Endometrial microvascular endothelial cells (primary cell): ENCODE measurements around the gene AGPAT3. TPM values are rescaled to one million over a fixed set of nuclear protein-coding genes. Genes with fewer than 3 reads are reported as not detected.
"Not testable (repeated sequence)": the region's sequence is repeated elsewhere in the genome, so short reads cannot be mapped to it uniquely, and the experiment has no call there.

Source experiments
- in situ Hi-C: cut with HindIII; loops from 2 replicates; pipeline ENCODE4 v1.10.0; 2017; ENCODE audit warnings: low sequenced_read_pairs, low pct_unique_long_range_greater_than_20kb; ENCODE audit errors: inconsistent ontology term
- total RNA-seq: library from RNA; depleted of rRNA; stranded (reverse); fragments of >200 nt; gene quantifications from one replicate; pipeline ENCODE4 v1.2.3, GENCODE V29; 2015; ENCODE audit errors: inconsistent ontology term

AGPAT3 gene
- total RNA-seq, 1 donor from 2014 or later = 72.7 TPM

DNA sequence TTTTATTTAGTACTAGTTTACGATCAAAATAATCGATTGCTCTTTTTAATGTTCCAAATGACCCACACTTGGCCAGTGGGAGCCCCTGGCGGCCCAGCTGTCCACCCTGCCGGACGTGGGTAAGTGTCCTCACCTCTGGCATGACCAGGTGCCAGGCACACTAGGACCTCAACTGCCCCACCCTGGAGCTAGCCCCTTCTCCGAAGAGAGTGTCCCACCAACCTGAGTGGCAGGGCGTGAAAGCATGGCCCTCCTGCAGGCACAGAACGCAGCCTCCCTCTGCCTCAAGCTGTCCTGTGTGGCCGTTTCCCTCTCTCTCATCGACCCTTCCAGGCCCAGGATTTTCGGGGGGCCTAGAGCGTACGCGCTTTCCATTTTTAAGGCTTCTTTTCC, 32.9 kb upstream of the AGPAT3 start:
- in situ Hi-C loops = no loop called here

DNA sequence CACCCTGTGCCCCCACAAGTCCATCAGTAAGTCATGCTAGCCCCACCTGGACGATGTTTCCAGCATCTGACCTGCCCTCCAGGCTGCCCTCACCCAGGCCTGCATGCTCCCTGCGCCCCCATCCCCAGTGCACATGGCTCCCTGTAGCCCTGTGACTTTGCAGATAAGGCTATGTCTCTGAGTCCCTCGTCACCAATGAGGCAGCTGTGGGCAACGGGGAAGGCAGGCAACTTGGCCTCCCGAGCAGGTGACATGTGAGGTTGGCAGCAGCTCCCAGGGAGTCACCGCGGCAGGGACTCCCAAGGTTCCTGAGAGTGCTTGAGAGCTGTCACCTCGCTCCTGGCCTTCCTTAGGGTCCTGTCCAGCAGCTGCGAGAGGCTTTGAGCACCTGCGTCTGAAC, 32.4 kb upstream of the AGPAT3 start:
- in situ Hi-C loops = no loop called here

DNA sequence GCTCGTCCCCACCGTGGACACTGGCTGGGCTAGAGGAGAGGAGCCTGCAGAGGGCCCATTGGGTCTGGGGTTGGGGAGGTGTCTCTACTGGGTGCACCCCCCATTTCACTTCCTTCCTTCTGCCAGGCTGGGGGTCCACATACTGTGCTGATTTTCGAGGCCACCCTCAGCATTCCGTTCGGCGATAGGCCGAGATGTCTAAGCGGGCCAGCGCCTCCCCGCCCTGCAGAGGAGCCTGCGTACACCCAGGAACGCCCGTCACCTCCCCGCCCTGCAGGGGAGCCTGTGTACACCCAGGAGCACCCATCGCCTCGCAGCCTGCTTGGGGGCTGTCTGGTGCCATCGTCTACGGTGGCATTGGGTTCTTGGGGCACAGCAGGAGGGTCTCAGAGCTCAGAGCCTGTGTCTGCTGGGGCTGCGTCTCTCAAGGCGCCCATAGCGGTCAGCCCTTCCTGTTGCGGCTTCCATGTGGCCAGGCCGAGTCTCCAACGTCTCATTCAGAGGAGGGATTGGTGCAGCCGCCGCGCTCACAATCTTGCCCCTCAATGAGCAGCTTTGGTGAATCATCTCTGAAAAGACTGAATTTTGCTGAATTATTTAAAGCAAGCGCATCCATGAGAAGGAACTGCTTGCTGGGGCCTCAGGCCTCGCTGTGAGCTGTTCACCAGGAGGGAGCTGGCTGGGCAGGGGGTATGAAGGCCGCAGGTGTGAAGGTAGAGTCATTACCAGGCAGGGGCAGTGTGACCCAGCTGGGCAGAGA, 30.7 kb upstream of the AGPAT3 start:
- in situ Hi-C loops = no loop called here

DNA sequence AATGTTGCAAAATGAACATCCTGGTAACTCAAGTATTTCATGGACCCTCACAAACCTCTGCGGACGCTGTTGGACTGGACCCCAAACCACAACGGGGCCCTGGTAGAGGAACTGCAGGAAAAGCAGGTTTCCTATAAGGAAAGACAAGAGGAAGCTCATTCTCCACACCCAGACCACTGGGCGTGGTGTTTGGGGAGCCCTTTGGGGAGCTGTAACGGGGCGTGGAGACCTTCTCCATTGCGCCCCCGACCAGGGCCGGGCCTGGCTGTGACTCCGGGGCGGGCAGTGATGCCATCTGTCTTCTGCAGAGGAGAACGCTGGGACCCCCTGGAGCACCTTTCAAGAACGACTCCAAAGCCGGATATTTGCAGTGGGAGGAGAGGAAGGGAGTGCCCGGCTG, 30.0 kb upstream of the AGPAT3 start:
- in situ Hi-C loops = no loop called here

DNA sequence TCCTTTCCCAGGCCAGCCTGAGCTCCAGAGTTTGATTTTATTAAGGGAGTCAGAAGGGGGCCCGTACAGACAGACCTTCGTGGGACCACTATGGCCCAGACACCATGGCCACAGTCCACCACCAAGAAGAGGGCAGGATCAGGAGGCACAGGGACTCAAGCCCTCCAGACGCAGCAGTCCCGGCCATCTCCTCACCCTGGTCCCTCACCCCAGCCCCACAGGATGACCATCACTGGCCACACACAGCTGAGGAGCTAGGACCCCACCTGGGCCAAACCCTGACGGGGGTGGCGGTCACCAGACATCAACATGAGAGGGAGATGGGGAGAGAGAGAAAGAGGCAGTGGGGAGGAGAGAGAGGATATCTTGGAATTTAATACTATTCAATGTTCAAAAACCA, 29.2 kb upstream of the AGPAT3 start:
- in situ Hi-C loops = no loop called here

DNA sequence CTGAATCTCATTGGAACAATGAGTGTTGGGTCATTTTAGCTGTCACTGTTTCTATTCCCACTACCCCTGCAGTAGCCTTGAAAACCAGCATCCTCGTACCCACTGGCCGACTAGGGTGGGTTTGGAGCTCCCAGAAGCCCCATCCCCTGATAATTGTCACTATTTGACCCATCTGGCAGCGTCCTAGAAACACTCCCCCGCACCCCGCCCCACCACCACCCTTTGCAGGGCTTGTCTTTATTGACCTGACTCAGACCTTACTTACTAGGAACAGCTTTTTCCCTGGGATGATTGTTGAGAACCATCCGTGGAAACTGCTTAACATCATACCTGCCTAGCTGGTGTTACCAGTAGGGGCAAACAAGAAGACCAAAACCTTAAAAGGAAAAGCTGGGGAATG, 28.4 kb upstream of the AGPAT3 start:
- in situ Hi-C loops = no loop called here

DNA sequence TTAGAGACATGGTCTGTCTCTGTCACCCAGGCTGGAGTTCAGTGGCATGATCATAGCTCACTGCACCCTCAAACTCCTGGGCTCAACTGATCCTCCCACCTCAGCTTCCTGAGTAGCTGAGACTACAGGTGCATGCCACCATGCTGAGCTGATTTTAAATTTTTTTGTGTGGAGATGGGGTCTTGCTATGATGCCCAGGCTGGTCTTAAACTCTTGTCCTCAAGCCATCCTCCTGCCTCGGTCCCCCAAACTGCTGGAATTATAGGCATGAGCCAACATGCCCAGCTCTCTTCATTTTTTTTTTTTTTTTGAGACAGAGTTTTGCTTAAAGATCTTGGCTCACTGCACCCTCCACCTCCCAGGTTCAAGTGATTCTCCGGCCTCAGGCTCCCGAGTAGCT, 24.8 kb upstream of the AGPAT3 start:
- in situ Hi-C loops = no loop called here

DNA sequence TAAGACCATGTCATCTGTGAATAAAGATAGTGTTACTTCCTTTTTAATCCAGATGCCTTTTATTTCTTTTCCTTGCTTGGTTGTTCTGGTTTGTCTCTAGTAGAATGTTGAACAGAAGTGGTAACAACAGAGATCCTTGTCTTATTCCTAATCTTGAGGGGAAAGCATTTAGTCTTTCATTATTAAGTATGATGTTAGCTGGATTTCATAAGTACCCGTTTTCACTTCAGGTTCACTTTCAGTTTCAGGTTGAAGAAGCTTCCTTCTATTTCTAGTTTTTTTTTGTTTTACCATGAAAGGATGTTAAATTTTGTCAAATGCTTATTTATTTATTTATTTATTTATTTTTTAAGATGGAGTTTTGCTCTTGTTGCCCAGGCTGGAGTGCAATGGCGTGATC, 22.3 kb upstream of the AGPAT3 start:
- in situ Hi-C loops = no loop called here

DNA sequence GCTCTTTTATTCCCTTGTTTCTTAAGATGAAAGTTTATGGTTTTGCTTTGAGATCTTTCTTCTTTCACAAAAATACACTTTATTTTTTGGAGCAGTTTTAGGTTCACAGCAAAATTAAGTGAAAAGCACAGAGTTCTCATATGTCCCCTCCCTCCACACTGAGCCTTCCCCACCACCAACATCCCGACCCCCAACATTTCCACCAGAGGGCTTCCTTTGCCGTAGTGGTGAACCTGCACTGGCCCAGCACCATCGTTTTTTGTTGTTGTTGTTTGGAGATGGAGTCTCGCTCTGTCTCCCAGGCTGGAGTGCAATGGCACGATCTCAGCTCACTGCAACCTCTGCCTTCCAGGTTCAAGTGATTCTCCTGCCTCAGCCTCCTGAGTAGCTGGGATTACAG, 20.1 kb upstream of the AGPAT3 start:
- in situ Hi-C loops = not testable (repeated sequence)

DNA sequence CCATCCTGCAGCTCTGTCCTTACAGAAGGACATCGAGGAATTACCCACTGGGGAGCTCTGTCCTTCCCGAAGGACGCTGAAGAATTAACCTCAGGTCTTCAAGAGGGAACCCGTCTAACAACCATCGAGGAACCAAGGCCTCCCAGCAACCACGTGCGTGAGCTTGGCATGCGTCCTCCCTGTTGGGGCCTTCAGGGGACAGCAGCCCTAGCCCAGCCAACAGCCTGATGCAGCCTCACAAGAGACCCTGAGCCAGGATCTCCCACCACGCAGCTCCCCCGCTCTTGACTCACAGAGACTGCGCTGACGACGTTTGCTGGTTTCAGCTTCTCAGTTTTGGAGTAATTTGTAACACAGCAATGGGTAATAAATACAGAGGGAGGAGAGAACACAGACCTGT, 19.6 kb upstream of the AGPAT3 start:
- in situ Hi-C loops = no loop called here

DNA sequence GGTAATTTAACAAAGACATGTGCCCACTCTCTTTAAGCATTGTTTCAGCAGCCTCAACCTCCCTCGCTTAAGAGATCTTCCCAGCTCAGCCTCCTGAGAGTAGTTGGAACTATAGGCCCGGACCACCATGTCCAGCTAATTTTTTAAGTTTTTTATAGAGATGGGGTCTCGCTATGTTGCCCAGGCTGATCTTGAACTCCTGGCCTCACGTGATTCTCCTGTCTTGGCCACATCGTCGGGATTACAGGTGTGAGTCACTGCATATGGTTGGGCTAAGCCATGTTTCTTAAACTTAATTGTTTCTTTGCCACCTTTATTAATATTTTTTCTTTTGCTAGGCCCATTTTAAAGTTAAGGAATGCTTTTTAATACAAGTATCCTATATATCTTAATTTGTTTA, 18.6 kb upstream of the AGPAT3 start:
- in situ Hi-C loops = no loop called here

DNA sequence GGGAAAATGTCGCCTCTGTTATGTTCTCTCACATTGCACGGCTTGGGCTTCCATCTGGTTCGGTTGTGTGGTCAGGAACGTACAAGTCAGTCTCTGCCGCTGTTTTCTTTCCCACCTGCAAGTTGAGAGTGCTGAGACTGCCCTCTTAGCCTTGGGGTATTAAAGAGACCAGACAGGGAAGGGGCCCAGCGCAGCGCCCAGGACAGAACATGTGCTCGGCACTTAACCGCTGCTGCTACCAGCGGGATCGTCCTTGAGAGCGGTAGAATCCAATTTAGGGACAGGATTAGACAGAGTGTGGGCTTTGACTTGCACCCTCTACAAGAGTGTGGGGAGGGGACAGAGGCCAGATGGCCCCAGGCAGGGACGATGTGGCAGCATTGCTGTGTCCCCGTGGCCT, 17.7 kb upstream of the AGPAT3 start:
- in situ Hi-C loops = no loop called here

DNA sequence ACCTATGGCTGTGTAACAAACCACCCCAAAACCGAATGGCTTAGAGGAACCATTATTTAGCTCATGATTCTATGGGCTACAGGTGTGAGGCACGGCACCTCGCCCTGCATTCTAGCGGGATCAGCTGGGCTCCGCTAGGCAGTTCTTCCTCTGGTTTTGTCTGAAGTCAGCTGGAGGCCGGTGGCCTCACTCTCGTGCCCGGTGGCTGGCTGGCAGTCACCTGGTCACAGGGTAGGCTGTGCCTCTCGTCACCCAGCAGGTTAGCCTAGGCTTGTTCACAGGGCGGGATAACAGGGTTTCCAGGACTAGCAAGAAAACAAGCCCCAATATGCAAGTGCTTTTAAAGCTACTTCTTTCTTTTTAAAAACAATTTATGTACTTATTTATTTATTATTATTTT, 16.3 kb upstream of the AGPAT3 start:
- in situ Hi-C loops = no loop called here

DNA sequence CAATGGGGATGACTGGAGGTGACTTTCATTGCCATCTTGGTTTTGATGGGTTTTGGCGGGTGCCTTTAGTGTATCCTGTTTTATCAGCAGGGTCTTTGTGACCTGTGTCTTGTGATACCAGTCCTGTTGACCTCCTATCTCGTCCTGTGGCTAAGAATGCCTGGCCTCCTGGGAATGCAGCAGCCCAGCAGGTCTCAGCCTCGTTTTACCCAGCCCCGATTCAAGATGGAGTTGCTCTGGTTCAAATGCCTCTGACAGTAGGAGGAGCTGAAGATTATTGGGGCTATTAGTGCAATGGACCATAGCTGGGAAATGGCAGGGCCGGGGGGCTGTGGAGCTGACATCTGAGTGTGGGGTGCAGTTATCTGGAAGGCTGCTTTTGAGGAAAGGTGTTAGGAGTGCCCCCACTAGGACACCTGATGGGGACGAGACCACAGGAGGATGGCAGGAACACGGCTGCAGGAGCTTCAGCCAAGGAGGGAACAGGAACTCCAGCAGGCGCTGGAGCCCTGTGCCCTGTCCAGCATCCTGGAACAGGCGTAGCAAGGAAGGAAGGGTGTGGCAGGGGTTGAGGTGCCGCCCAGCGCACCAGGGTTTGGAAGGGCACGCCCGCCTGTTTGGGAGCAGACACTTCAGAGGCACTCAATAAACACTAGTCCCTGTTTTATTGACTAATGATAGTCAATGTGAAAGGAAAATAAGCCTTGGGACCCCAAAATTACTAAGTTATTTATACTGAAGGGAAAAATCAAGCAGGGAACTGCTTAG, 15.3 kb upstream of the AGPAT3 start:
- in situ Hi-C loops = no loop called here

DNA sequence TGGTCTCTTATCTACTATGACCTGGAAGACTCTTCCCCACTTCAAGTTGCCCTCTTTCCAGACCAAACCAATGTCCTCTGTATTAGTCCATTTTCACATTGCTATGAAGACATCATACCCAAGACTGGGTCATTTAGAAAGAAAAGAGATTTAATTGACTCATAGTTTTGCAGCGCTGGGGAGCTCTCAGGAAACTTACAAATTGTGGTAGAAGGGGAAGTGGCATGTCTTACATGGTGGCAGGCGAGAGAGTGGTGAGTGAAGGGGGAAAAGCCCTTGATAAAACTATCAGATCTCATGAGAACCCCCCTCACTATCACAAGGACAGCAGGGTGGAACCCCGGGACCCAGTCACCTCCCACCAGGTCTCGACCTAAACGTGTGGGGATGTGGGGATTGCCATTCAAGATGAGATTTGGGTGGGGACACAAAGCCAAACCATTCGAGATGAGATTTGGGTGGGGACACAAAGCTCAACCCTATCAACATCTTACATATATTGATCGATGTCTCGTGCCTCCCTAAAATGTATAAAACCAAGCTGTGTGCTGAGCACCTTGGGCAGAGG, 14.2 kb upstream of the AGPAT3 start:
- in situ Hi-C loops = no loop called here

DNA sequence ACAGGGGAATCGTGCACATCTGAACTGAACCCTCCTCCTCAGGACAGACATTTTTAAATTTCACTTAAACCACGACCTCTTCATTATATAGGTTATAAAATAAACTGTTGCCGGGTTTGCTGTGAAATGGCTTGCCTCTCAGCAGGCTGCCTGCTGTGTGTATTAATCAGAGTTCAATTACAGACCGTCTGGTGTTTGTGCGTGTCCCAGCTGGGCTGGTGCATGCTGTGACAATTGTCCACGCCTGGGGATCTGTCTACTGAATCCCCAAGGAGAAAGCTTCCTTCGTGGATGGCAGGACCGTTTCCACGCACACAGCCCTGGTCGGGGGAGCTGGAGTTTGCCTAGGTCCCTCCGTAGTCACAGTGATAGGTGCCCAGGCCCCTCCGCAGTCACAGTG, 13.4 kb upstream of the AGPAT3 start:
- in situ Hi-C loops = no loop called here

DNA sequence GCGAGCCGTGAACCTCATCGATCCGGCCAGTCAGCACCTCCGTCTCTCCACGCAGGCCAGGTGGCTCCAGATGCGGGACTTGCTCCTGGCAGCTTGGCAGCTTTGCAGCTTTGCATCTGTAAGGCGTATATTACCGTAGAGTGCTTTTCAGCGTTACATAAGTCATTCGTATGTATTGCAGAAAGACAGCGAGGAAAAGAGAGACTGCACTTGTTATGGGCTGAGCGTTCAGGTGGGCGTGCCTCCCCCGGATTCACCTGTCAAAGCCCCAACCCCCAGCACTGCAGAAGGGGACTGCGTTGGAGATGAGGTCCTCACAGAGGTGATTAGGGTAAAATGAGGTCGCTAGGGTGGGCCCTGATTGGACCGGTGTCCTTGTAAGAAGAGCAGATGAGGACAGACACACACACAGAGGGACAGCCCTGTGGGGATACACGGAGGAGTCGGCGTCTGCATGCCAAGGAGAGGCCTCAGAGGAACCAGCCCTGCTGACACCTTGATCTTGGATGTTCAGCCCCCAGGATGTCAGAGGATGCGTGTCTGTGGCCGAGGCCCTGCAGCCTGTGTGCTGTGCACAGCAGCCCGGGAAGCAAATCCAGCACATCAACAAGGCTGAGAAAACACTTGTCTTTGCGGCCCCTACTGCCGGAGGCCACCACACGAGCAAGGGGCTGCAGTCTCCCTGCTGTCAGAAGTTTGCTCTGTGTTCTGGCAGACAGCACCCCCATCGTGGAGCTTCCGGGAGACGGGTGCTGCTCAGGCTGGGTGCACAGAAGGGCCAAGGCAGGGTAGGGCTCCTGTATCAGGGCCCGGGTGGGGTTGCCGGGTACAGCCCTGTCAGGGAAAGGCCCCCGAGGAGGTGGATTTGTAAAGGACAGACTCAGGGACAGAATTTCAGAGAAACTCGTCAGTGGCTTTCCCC, 10.9 kb upstream of the AGPAT3 start:
- in situ Hi-C loops = no loop called here

DNA sequence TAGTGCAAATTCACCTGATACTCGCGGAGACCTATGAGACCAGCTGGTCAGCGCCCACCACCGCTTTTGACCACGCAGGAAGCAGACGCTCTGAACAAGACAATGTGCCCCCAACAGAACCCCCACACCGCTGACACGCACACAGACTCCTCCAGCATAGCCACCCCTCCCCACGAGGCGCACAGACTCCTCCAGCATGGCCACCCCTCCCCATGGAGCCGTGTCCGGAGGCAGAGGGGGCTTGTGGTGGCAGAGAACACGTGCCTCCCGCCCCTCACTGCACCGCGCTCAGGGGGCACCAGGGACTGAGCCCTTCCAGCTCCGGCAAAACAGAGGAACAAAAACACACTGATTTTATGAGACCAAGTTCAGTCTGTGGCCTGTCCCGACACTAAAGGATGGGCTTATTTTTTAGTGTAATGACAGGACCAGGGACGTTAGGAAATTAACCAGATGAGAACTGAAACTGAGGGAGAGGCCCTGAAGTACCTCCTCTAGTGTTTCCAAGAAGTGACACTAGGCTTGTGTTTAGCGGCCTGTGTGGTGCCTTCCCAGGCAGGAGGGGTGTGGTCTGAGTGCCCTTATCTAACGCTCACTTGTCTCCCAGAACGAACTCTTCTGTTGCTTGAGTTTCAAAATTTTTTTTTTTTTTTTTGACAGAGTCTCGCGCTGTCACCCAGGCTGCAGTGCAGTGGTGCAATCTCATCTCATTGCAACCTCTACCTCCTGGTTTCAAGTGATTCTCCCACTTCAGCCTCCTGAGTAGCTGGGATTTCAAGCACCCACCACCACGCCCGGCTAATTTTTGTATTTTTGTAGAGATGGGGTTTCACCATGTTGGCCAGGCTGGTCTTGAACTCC, 10.0 kb upstream of the AGPAT3 start:
- in situ Hi-C loops = no loop called here
